GM12878 (cell line): ENCODE measurements around the gene PI3. TPM values are rescaled to one million over a fixed set of nuclear protein-coding genes. Genes with fewer than 3 reads are reported as not detected.

Experiments
- ATAC-seq: fragments of 200-7000 bp; cut with Tn5 transposase; 3 replicates; pipeline ENCODE4 v1.9.1; 2020; ENCODE audit warnings: mild to moderate bottlenecking, moderate library complexity
- BruUV-seq: library from RNA; stranded (reverse); fragments of 400-500 nt; replicated peaks from 2 replicates; lab custom pipeline; 2021; lab: Mats Ljungman, UMichigan
- CTCF ChIA-PET: fragments of 300-600 bp; sonication (Branson Sonifier 250); formaldehyde crosslinking; extraction: SDS; loops from one replicate; lab custom pipeline; 2021; ENCODE audit warnings: inconsistent platforms; lab: Yijun Ruan, JAX
- POLR2A ChIA-PET: fragments of 350-600 bp; formaldehyde crosslinking; extraction: SDS; loops from one replicate; lab custom pipeline; 2021; ENCODE audit warnings: inconsistent platforms; lab: Charles Lee
- RAD21 ChIA-PET: fragments of 300-600 bp; sonication (Branson Sonifier 250); formaldehyde crosslinking; loops from one replicate; lab custom pipeline; 2023; ENCODE audit warnings: antibody characterized with exemption; ENCODE audit not compliant: unreplicated experiment; lab: Charles Lee
- SMC1A ChIA-PET: fragments of 300-600 bp; sonication (Branson Sonifier 250); formaldehyde crosslinking; loops from one replicate; lab custom pipeline; 2023; ENCODE audit not compliant: unreplicated experiment, uncharacterized antibody; lab: Charles Lee
- DNase-seq: peaks from one replicate; pipeline ENCODE4 v3.0.0-alpha.2; 2011; ENCODE audit warnings: low read depth, low spot score
- FAIRE-seq: peaks from 3 replicates; lab custom pipeline; 2011; peaks lifted over from hg19 to GRCh38; lab: Jason Lieb, UNC
- H2AFZ ChIP-seq: 2 replicates; pipeline ENCODE4 v1.6.0; 2011; ENCODE audit warnings: low read depth, low read length, control low read depth; ENCODE audit not compliant: control insufficient read depth
- H3K27ac ChIP-seq: 2 replicates; pipeline ENCODE4 v1.5.1; 2011; ENCODE audit warnings: control low read depth; ENCODE audit not compliant: control insufficient read depth, insufficient read depth
- H3K27me3 ChIP-seq, 2 experiments: replicated peaks in 1 of 2; 2 replicates each; pipeline versions ENCODE4 v1.6.0 to v1.6.1; 2011; ENCODE audit warnings: low read length in 1 of 2; ENCODE audit not compliant: control insufficient read depth in 2 of 2, insufficient read depth in 2 of 2
- H3K36me3 ChIP-seq, 2 experiments: 2 replicates each; pipeline ENCODE4 v1.5.1; 2011; ENCODE audit warnings: low read length in 1 of 2; ENCODE audit not compliant: control insufficient read depth in 2 of 2, insufficient read depth in 2 of 2
- H3K4me1 ChIP-seq: 2 replicates; pipeline ENCODE4 v1.6.1; 2011; ENCODE audit warnings: mild to moderate bottlenecking, low read length, moderate library complexity, mixed read lengths; ENCODE audit not compliant: control insufficient read depth, insufficient read depth
- H3K4me2 ChIP-seq: 2 replicates; pipeline ENCODE4 v1.6.0; 2011; ENCODE audit warnings: control low read depth; ENCODE audit not compliant: control insufficient read depth, insufficient read depth
- H3K4me3 ChIP-seq: fragments of 200-600 bp; sonication (generic); 2 replicates; pipeline ENCODE4 v1.5.1; 2016
- H3K79me2 ChIP-seq: 2 replicates; pipeline ENCODE4 v1.6.0; 2011; ENCODE audit warnings: low read length; ENCODE audit not compliant: control insufficient read depth, insufficient read depth
- H3K9ac ChIP-seq: 2 replicates; pipeline ENCODE4 v1.8.0; 2011; ENCODE audit warnings: low read length, control low read depth, mixed read lengths; ENCODE audit not compliant: control insufficient read depth, insufficient read depth
- H3K9me3 ChIP-seq: replicated peaks from 3 replicates; pipeline ENCODE4 v1.5.1; 2011; ENCODE audit warnings: mild to moderate bottlenecking, low read length; ENCODE audit not compliant: control insufficient read depth, insufficient read depth
- H4K20me1 ChIP-seq: 2 replicates; pipeline ENCODE4 v1.6.0; 2011; ENCODE audit not compliant: control insufficient read depth, insufficient read depth
- BCL3 ChIP-seq: IDR thresholded peaks from 2 replicates; pipeline ENCODE4 v1.6.1; 2011; ENCODE audit warnings: borderline replicate concordance, low read depth, mild to moderate bottlenecking, moderate library complexity, low read length; ENCODE audit not compliant: insufficient read depth, poor library complexity, severe bottlenecking
- CBX3 ChIP-seq: fragments of 200-600 bp; sonication (generic); IDR thresholded peaks from 2 replicates; pipeline ENCODE4 v1.6.1; 2016; ENCODE audit warnings: low read depth, borderline replicate concordance
- CHD1 ChIP-seq: IDR thresholded peaks from 2 replicates; pipeline ENCODE4 v1.6.1; 2012; ENCODE audit warnings: low read depth, low read length, improper control_type of control experiment
- CHD4 ChIP-seq: fragments of 200-600 bp; sonication (generic); IDR thresholded peaks from 2 replicates; pipeline ENCODE4 v1.6.1; 2016; ENCODE audit warnings: mild to moderate bottlenecking
- EGR1 ChIP-seq, 2 experiments: IDR thresholded peaks; 1 replicate in 1 of 2; 2 replicates in 1 of 2; pipeline ENCODE4 v1.6.1; 2011 to 2012; ENCODE audit warnings: low read depth in 2 of 2, low read length in 2 of 2, borderline replicate concordance in 1 of 2, mild to moderate bottlenecking in 1 of 2, moderate library complexity in 1 of 2
- LARP7 ChIP-seq: fragments of 450-650 bp; IDR thresholded peaks from 2 replicates; pipeline ENCODE4 v1.6.1; 2017; ENCODE audit warnings: mild to moderate bottlenecking
- SUZ12 ChIP-seq: fragments of 200-600 bp; sonication (generic); IDR thresholded peaks from one replicate; pipeline ENCODE4 v1.6.1; 2018; ENCODE audit warnings: antibody characterized with exemption, mild to moderate bottlenecking; ENCODE audit not compliant: unreplicated experiment
- TAF1 ChIP-seq: IDR thresholded peaks from 2 replicates; pipeline ENCODE4 v1.6.1; 2011; ENCODE audit warnings: mild to moderate bottlenecking, low read depth, low read length, borderline replicate concordance
- TCF7 ChIP-seq: IDR thresholded peaks from 2 replicates; pipeline ENCODE4 v1.6.1; 2014; ENCODE audit warnings: antibody characterized with exemption, borderline replicate concordance
- YY1 ChIP-seq: IDR thresholded peaks from 2 replicates; pipeline ENCODE4 v1.6.1; 2011; ENCODE audit warnings: low read depth, mild to moderate bottlenecking, low read length
- ZNF217 ChIP-seq: fragments of 450-650 bp; IDR thresholded peaks from 2 replicates; pipeline ENCODE4 v1.6.1; 2017; ENCODE audit warnings: antibody characterized with exemption, mild to moderate bottlenecking
- WGBS: methylation state at CpG from one replicate; pipeline ENCODE4 v1.1.6; 2016; ENCODE audit warnings: low lambda C conversion rate; ENCODE audit not compliant: insufficient replicate concordance, insufficient coverage; ENCODE audit errors: missing lambda C conversion rate; 5-methylcytosine and 5-hydroxymethylcytosine counted together
- in situ Hi-C: fragments of 300-500 bp; cut with MboI; formaldehyde crosslinking; loops from 9 replicates; pipeline ENCODE4 v1.14.3; 2018; ENCODE audit warnings: mixed read lengths
- intact Hi-C: fragments of 100-400 bp; cut with micrococcal nuclease; formaldehyde crosslinking; loops from one replicate; pipeline ENCODE4 v1.14.2; 2022; ENCODE audit not compliant: unreplicated experiment
- polyA plus RNA-seq, 11 experiments: library from polyadenylated mRNA; depleted of rRNA in 4 of 11; unstranded in 6 of 11; stranded (reverse) in 5 of 11; fragments of >200 nt; fragmentation: Nextera tagmentation in 4 of 11; fragmentation: Illumina TruSeq in 1 of 11; extraction: Ambion mirVana in 4 of 11; extraction: Trizol in 1 of 11; gene quantifications; 1 replicate in 1 of 11; 2 replicates in 10 of 11; pipeline versions ENCODE4 v1.2.1 to v1.2.3, GENCODE V29; 2011 to 2016; ENCODE audit warnings: inconsistent platforms in 2 of 11, missing spikeins in 2 of 11, low read depth in 1 of 11
- total RNA-seq, 4 experiments: library from RNA; depleted of rRNA in 3 of 4; stranded (reverse); fragments of >200 nt in 3 of 4; fragmentation: Illumina TruSeq in 1 of 4; extraction: Trizol in 1 of 4; gene quantifications; 2 replicates each; pipeline versions ENCODE4 v1.2.1 to v1.2.3, GENCODE V29; 2013 to 2021
- TF ChIP-seq, protein P1 (sequence below): IDR thresholded peaks from 2 replicates; pipeline ENCODE4 v1.6.1; 2011; ENCODE audit warnings: mild to moderate bottlenecking, low read depth, low read length, moderate library complexity; ENCODE audit not compliant: insufficient replicate concordance

PI3 gene
- total and polyA plus RNA-seq, 10 of the 15 experiments (the other 5 are each of a cell fraction or from before 2014, with no cell fraction given), result not detected

DNA sequence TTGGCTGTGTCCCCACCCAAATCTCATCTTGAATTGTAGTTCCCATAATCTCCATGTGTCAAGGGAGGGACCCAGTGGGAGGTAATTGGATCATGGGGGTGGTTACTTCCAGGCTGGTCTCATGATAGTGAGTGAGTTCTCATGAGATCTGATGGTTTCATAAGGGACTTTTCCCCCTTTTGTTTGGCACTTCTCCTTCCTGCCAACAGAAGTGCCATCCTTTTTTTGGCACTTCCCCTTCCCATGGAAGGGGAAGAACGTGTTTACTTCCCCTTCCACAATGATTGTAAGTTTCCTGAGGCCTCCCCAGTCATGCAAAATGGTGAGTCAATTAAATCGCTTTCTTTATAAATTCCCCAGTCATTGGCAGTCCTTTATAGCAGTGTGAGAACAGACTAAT is 18.0 kb upstream of the PI3 start:
- SMC1A ChIA-PET, result no interaction called here
- H3K9ac ChIP-seq, result no peak overlapping the region
- DNase-seq (no peak), ATAC-seq (no peak), FAIRE-seq (no peak)
- H3K4me3 ChIP-seq, result no peak overlapping the region
- peaks cover 3% of the 10 kb centered on the region for H3K4me1 ChIP-seq
- no TSS peak for BruUV-seq
- in situ Hi-C loops (no loop called here), intact Hi-C loops (no loop called here)
- H3K9me3 ChIP-seq, result no peaks in the 10 kb centered on the region; the same call in 2 of the 3 replicates
- RAD21 ChIA-PET, result no interaction called here
- H3K4me2 ChIP-seq, result no peak overlapping the region
- no peak overlapping the region for H3K27ac ChIP-seq
- CTCF ChIA-PET, result interaction anchor here (1.4 kb wide), 1 partner anchor 134 kb away, joined by 4 read pairs; no protein-coding TSS in a partner anchor
- H4K20me1 ChIP-seq, result no peaks in the 10 kb centered on the region
- POLR2A ChIA-PET, result no interaction called here
- H3K79me2 ChIP-seq, result no peaks in the 10 kb centered on the region
- 0% methylated on average over 2 of the region's 2 CpGs for WGBS
- H2AFZ ChIP-seq, result no peak overlapping the region
- H3K36me3 ChIP-seq, result no peaks in the 10 kb centered on the region
- no peak for TF ChIP-seq SUZ12
- no peak for TF ChIP-seq YY1
- H3K27me3 ChIP-seq, result no peaks in the 10 kb centered on the region

DNA sequence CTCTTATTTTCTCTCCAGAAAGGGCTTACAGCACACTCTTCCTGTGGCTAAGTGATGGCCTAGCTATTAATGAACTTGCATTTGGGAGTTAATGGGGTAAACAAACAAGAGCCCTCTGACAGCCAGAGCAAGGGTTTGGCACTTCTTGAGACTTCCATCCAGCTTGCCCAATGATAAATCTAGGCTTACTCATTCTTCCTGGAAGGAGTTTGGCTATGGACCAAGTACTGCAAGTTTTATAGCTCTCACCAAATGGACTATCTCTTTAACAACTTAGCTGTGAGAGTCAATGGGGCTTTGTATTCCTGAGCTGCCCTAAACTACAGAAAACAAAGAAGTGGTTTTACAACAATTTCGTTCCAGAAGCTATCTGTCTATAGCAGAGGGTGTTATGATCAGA is 16.7 kb upstream of the PI3 start:
- Histone ChIP-seq H3K9ac (no peak overlapping the region), H3K9me3 (no peaks in the 10 kb centered on the region; the same call in 2 of the 3 replicates), H3K79me2 (no peaks in the 10 kb centered on the region), H3K36me3 (no peaks in the 10 kb centered on the region), H3K27ac (no peak overlapping the region), H2AFZ (no peak overlapping the region), H3K27me3 (no peaks in the 10 kb centered on the region), H3K4me2 (no peak overlapping the region), H3K4me3 (no peak overlapping the region), H3K4me1 (peaks cover 3% of the 10 kb centered on the region), H4K20me1 (no peaks in the 10 kb centered on the region)
- in situ Hi-C loops, result no loop called here
- CTCF ChIA-PET, result interaction anchor here (1.2 to 1.4 kb wide), 3 partner anchors 46 to 136 kb away, joined by 3 to 4 read pairs (median 3); no protein-coding TSS in a partner anchor
- no peak for DNase-seq
- POLR2A ChIA-PET, result no interaction called here
- RAD21 ChIA-PET, result no interaction called here
- SMC1A ChIA-PET, result interaction anchor here (0.9 kb wide), 1 partner anchor 203 kb away, joined by 3 read pairs; no protein-coding TSS in a partner anchor
- TF ChIP-seq TCF7 (no peak), EGR1 (IDR thresholded peaks at IDR 0.05; ENCODE audit: borderline replicate concordance in 1 of 2, low read depth in 2 of 2, low read length in 2 of 2) (no peak), TAF1 (no peak), CBX3 (no peak), ZNF217 (no peak), LARP7 (no peak), CHD1 (no peak), CHD4 (no peak), BCL3 (no peak)
- TF ChIP-seq, protein P1, sequence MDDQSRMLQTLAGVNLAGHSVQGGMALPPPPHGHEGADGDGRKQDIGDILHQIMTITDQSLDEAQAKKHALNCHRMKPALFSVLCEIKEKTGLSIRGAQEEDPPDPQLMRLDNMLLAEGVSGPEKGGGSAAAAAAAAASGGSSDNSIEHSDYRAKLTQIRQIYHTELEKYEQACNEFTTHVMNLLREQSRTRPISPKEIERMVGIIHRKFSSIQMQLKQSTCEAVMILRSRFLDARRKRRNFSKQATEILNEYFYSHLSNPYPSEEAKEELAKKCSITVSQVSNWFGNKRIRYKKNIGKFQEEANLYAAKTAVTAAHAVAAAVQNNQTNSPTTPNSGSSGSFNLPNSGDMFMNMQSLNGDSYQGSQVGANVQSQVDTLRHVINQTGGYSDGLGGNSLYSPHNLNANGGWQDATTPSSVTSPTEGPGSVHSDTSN, result no peak
- FAIRE-seq, result no peak
- no peak for ATAC-seq
- intact Hi-C loops, result no loop called here
- BruUV-seq, result no TSS peak
- 0% methylated on average over 1 of the region's 1 CpG for WGBS
